ENCODE data around the gene SEZ6L2. TPM values are rescaled to one million over a fixed set of nuclear protein-coding genes. Genes with fewer than 3 reads are reported as not detected.

The SEZ6L2 gene
- total RNA-seq, 4 donors from 2014 or later = 1.7 to 14.2 (median 10.6) TPM

GRCh38 chr16:29927070-29927905 is 27.9 kb upstream of the SEZ6L2 start:
- no peak for DNase-seq
- TF ChIP-seq POLR2A (IDR thresholded peaks at IDR 0.05) = no peak
- no peak for TF ChIP-seq CTCF (IDR thresholded peaks at IDR 0.05)
- peak overlapping the region; percentile 83 to 100 (median 100) for H3K4me3 ChIP-seq

GRCh38 chr16:29926711-29927052 is 27.3 kb upstream of the SEZ6L2 start:
- no peaks in the 10 kb centered on the region for H3K9me3 ChIP-seq
- TF ChIP-seq CTCF (IDR thresholded peaks at IDR 0.05) (no peak), POLR2A (IDR thresholded peaks at IDR 0.05) (no peak)

More at GRCh38 chr16:29927070-29927905, 27.9 kb upstream of the SEZ6L2 start:
- Histone ChIP-seq H3K27ac (peak overlapping the region in 3 of 4 donors; percentile 81 to 95 (median 85)), H3K27me3 (no peaks in the 10 kb centered on the region), H3K36me3 (peaks cover 0 to 13% (median 0%) of the 10 kb centered on the region in 3 donors), H3K9me3 (no peaks in the 10 kb centered on the region), H3K4me1 (peaks cover 0 to 22% (median 11%) of the 10 kb centered on the region in 4 donors)

DNA sequence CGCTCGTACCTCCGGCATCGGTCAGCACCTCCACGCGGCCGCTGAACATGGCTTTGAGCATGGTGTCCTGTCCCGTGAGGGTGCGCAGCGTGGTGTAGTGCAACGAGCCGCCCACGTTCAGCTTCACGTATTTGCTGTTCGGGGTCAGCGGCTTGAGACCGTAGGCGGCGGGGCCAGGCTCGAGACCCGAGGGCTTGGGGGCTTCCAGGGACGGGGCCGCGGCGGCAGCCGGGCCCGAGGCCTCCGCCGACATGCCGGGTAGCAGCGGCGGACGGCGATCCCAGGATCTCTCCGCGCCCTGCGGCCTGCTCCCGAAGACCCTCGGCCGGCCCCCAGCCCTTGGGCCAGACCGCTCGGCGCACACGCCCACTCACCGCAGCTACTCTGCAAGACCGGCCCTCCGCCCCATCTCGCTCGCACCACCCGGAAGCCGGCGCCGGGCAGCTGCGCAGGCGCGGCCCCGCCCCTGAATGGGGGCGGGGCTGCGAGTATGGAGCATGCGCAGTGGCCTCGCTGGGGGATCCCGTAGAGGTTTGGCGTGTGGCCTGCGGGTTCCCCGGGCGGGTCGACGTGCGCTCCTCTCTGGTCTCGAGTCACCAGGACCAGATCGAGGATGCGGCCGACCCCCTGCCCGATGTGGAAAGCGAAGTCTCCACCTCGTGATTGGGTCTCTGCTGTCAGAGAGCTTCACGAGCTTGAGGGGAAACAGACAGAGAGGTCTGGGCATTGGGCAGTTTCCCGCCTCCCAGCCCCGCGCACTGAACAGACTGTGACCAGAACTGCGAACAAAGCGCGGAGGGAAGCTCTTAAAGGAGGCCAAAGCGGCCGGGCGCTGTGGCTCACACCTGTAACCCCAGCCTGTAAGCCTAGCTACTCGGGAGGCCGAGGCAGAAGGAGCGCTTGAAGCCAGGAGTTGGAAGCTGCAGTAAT is 26.7 kb upstream of the SEZ6L2 start, which contains the start of gene KCTD13:
Gene KCTD13, minus strand, starts transcription at position 446 of the 930 bp plus-strand sequence. Its CDS starts 193 bp downstream, at position 253.
- TF ChIP-seq POLR2A (IDR thresholded peaks at IDR 0.05) (peak; percentile 86), CTCF (IDR thresholded peaks at IDR 0.05) (no peak)
- Histone ChIP-seq H3K27ac (peak within 1 kb of the TSS; percentile 81 to 95 (median 84)), H3K4me1 (peaks cover 0 to 22% (median 11%) of the 10 kb centered on the region in 4 donors), H3K4me3 (peak within 1 kb of the TSS; percentile 83 to 100 (median 100)), H3K36me3 (peaks cover 0 to 23% (median 0%) of the 10 kb centered on the region in 3 donors), H3K27me3 (no peaks in the 10 kb centered on the region), H3K9me3 (no peaks in the 10 kb centered on the region)
- DNase-seq = peak; percentile 84 to 94 (median 92)

More at GRCh38 chr16:29926711-29927052, 27.3 kb upstream of the SEZ6L2 start:
- Histone ChIP-seq H3K27ac (peak overlapping the region; percentile 81 to 95 (median 84)), H3K4me3 (peak overlapping the region; percentile 83 to 100 (median 100)), H3K4me1 (peaks cover 0 to 22% (median 11%) of the 10 kb centered on the region in 4 donors), H3K27me3 (no peaks in the 10 kb centered on the region), H3K36me3 (peaks cover 0 to 17% (median 0%) of the 10 kb centered on the region in 3 donors)
- DNase-seq = peak in 1 of 3 donors; percentile 53

- DNase-seq = no peak
- peak overlapping the region; percentile 2 to 85 (median 82) for H3K27ac ChIP-seq
Measured at GRCh38 chr16:29925105-29925756, 25.9 kb upstream of the SEZ6L2 start.

More at GRCh38 chr16:29925105-29925756, 25.9 kb upstream of the SEZ6L2 start:
- Histone ChIP-seq H3K4me3 (peak overlapping the region; percentile 83 to 100 (median 100)), H3K27me3 (no peaks in the 10 kb centered on the region), H3K36me3 (peaks cover 0 to 31% (median 0%) of the 10 kb centered on the region in 3 donors), H3K9me3 (no peaks in the 10 kb centered on the region), H3K4me1 (peaks cover 0 to 22% (median 11%) of the 10 kb centered on the region in 4 donors)
- TF ChIP-seq CTCF (IDR thresholded peaks at IDR 0.05) (no peak), POLR2A (IDR thresholded peaks at IDR 0.05) (no peak)

Data from Peyer's patch (tissue), 4 donors.